RPMI8226 (cell line): ENCODE measurements around the gene SIRPG.
A peak's percentile ranks its signal among the peaks of the same experiment; 100 is the strongest.
"Not testable (repeated sequence)": the region's sequence is repeated elsewhere in the genome, so short reads cannot be mapped to it uniquely, and the experiment has no call there.

Source experiments
- DNase-seq: peaks from one replicate; pipeline ENCODE4 v3.0.0-alpha.2; 2015

The SIRPG gene

DNA sequence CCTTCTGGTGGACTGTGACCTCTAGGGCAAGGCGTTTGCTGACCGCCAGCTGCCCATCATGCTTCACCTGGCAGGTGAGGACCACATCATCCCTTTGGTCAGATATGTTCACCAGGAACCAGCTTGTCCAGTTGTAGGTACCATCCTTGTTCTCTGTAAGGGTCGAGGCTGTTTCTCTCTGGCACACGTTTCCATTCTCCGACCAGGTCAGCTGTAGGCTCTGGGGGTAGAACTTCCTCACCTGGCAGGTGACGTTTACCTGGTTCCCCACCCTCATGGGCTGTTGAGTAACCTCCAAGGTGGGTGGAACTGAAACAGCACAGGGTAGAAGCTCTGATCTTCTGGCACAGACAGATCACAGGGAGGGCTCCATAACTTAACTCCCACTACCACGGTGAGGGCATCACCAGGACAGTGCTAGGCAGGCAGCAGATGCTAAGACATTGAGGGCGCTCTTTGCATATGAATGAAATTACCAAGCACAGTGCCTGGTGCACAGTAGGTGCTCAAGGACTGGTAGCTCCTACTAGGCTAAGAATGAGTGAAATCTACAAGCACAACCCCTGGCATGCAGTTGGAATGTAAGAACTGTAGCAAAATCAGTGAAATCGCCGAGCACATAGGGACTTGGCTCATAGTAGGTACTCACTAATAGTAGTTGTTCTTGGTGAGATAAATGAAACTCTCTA is 22.1 kb downstream of the SIRPG start:
- no peak for DNase-seq

DNA sequence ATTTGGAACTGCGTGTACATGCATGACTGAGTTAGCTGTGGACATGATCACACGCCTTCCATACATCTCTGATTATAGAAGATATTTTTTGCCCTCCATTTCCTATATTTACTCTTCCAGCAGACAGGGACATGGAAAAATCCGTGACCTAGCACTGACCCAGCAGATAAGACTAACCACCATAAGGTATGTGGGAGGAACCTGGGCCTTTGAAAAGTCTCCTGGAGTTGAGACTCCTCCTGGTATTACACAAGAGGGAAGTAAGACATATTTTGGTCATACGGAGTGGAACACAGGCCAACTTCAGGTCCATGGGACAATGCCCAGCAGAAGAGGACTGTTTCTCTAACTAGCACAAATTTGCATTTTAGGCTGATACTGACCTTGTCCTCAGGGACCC is 24.0 kb downstream of the SIRPG start:
- no peak for DNase-seq

- peak; percentile 32 for DNase-seq
Measured at GRCh38 chr20:1632178-1632577, 25.4 kb downstream of the SIRPG start.

GRCh38 chr20:1631309-1632151 is 26.0 kb downstream of the SIRPG start:
- no peak for DNase-seq

GRCh38 chr20:1630186-1630585 is 27.4 kb downstream of the SIRPG start:
- DNase-seq, result no peak

DNA sequence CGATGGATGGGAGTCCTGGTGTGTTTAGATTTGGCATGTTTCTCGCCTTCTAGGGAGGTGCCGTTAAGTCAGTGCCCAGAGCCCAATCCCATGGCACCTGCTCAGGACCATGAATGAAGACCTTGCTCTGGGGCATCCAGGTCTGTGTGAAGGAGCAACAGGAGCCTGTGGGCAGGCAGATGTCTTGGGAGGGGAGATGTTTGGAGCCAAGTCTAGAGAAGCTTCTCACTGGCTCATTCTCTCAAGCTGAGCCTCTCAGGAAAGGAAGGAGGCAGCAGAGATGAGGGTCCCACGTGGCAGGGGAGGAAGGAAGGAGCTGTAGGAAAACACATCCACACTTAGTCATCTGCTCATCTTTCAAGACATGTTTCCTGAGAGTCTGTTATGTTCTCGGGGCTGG is 28.3 kb downstream of the SIRPG start:
- no peak for DNase-seq

DNA sequence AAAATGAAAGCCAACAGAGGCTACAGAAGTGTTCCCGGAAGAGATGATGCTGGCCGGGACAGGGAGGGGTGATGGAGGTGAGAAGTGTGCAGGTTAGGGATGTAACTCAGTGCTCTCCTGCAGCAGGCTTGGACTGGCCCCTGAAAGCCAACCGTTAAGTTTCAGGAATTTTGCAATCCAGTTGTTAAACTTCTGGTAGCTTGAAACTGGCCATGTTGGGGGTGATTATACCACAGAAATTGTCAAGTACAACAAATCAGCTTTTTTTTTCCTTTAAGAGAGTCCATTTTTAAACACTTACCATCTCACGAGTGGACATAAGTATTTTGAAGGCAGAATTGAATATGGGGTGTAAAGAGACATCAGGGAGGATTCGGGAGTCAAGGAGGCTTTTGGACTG is 29.0 kb downstream of the SIRPG start:
- no peak for DNase-seq

- DNase-seq, result no peak
Measured at GRCh38 chr20:1627200-1627550, 30.4 kb downstream of the SIRPG start.

GRCh38 chr20:1626528-1627199 is 30.9 kb downstream of the SIRPG start:
- no peak for DNase-seq

GRCh38 chr20:1625083-1625690 is 32.4 kb downstream of the SIRPG start:
- DNase-seq, result no peak

GRCh38 chr20:1623501-1624205 is 33.9 kb downstream of the SIRPG start:
- DNase-seq, result no peak

GRCh38 chr20:1622450-1622849 is 35.1 kb downstream of the SIRPG start:
- peak; percentile 57 for DNase-seq

DNA sequence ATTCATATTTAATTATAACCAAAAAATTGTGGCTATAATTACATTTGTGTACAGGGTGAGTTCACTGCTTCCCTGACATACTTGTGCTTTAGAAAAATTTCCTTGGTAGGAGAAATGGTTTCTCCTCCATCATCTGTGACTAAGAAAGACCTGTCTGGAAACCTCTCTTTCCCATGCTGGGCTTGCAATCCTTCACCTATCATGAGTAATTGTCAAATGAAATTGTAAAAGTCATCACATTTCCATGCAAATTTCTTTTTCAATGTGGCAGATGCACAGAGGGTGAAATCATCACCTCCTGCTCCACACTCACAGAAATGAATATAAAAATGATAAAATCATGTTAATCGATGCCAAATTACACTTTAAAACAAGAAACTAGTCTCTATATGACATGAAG is 36.3 kb downstream of the SIRPG start:
- no peak for DNase-seq

DNA sequence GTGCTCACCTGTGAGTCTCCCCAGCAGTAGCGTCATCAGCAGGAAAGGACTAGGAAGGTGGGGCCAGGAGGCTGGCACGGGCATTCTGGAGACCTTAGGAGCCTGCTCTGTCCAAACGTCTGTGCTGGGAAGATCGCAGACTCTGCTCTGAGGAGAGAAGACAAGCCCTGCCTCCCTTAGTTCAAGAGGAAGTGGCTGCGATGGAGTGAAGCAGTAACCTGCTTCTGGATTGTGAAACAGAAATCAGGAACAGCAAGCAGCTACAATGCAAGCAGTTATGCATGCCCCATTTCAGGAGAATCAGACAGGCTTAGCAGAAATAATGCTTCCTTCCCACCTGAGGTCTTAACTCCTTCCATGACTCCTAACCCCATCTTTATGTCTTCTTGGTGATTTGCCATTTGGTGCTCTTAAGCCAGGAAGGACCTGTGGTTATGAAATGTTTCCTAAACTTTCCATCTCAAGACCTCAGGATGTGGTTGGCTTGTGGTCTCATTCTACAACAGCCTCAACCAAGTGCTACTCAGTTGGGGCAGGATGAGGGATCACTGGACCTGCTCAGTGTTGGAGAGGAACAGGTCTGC is 37.6 kb downstream of the SIRPG start, which contains the start of gene SIRPB1:
TSS of gene SIRPB1 (minus strand) at position 149 of the 584 bp plus-strand sequence. CDS start at position 84, 65 bp downstream.
- DNase-seq, result peak; percentile 33

DNA sequence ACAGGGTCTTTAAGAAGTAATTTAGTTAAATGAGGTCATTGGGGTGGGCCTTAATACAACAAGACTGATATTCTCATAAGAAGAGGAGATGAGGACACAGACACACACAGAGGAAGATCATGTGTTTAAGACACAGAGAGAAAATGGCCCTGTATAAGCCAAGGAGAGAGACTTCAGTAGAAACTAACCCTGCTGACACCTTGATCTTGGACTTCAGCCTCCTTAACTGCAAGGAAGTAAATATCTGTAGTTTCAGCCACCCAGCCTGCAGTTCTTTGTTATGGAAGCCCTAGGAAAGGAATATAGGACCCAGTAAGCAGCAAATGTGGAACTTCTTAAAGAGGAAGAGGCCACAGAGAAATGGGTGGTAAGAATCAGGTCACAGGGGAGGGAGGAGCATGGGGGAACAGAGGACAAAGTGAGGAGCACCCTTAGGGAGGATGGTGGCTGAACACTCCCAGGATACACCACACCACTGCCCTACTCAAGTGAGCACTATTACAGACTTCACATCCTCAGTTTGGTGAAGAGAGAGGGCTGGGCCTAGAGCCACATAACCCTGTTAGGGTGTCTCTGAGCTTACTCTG is 38.5 kb downstream of the SIRPG start:
- DNase-seq, result no peak

GRCh38 chr20:1618479-1618878 is 39.1 kb downstream of the SIRPG start:
- DNase-seq, result no peak

GRCh38 chr20:1616858-1617434 is 40.6 kb downstream of the SIRPG start:
- no peak for DNase-seq

GRCh38 chr20:1610404-1610803 is 47.2 kb downstream of the SIRPG start:
- not testable (repeated sequence) for DNase-seq

DNA sequence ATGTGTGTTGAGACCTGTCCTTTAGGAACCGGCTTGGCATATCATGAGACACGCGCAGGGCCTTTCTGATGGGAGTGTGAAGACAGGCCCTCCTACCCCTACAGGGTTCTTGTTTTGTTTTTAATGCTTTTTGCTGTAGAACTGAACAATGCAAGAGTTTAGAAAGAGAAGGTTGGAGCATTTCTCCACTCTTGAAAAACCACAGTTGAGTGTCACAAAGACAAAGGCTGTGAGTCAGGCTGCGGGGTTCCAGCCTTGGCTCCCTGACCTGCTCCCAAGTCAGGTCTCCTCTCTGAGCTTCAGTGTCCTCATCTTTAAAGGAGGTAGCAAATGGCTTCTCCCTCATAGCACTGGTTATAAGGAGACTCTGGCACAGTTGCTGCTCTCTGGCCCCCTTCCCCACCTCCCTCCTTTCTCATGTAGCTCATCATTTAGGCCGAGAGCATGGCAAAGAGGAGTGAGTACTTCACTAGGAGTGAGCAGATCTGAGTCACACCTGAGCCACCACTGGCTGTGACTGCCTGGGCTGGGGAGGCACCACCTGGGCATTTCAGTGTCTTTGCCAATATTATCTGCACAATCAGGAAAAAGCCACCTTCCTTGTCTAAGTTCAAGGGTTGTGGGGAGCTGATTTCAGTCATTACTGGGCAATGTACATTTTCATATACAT is 48.8 kb downstream of the SIRPG start:
- DNase-seq, result not testable (repeated sequence)

DNA sequence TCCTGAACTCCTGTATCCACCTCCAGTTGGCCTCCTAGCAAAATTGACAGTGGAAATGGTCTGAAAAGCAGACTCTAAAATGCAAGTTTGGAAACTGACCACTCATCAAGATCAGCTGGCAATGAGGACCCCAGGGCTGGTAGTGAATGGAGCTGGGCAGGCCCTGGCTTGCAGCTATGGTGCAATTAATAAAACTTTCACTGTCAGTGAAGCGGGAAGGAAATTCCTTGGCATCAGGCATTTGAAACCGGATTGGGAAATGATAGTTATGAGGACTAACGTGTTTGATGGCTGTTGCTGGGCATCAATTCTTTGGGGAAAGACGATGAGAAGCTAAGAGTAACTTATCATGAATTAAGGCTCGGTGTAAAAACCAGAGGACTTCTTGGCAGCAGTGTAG is 56.8 kb downstream of the SIRPG start:
- no peak for DNase-seq

DNA sequence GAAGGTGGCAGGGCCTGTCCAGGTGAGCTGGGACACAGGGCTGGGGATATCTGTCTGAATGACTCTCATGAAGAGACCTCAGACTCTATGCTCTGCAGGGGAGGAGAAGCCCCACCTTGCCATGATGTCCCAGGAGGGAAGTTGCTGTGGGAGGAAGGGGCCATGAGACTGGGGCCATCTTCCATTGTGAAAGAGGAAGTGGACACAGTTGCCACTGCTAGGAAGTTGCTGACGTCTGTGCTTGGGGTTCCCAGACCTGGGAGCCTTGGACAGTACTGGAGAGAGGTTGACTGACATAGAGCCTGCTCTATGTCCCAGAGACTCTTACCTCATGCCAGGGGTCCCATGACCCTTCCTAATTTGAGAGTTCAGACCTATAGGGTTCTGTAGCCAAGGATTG is 62.2 kb downstream of the SIRPG start:
- no peak for DNase-seq
